HEK293 (cell line): ENCODE measurements around the gene TMEM42.

ENCODE experiments used
- GLIS2 ChIP-seq: fragments of 450-650 bp; formaldehyde crosslinking; IDR thresholded peaks from 2 replicates; pipeline ENCODE4 v1.5.1; 2016; ENCODE audit warnings: missing biosample characterization, missing genetic modification characterization
- KLF10 ChIP-seq: fragments of 450-650 bp; IDR thresholded peaks from 2 replicates; pipeline ENCODE4 v1.5.1; 2018; ENCODE audit warnings: missing biosample characterization, mild to moderate bottlenecking, missing genetic modification characterization
- ZBTB20 ChIP-seq: fragments of 450-650 bp; formaldehyde crosslinking; IDR thresholded peaks from 2 replicates; pipeline ENCODE4 v1.5.1; 2016; ENCODE audit warnings: missing biosample characterization, missing genetic modification characterization
- ZBTB48 ChIP-seq: fragments of 450-650 bp; formaldehyde crosslinking; IDR thresholded peaks from 2 replicates; pipeline ENCODE4 v1.5.1; 2016; ENCODE audit warnings: missing biosample characterization, missing genetic modification characterization
- ZIC2 ChIP-seq: fragments of 450-650 bp; formaldehyde crosslinking; IDR thresholded peaks from 2 replicates; pipeline ENCODE4 v1.5.1; 2016; ENCODE audit warnings: missing biosample characterization, missing genetic modification characterization
- ZNF16 ChIP-seq: fragments of 450-650 bp; formaldehyde crosslinking; IDR thresholded peaks from 2 replicates; pipeline ENCODE4 v1.5.1; 2016; ENCODE audit warnings: low read depth, missing biosample characterization, missing genetic modification characterization
- ZNF366 ChIP-seq: fragments of 450-650 bp; formaldehyde crosslinking; conservative IDR thresholded peaks from 2 replicates; pipeline ENCODE4 v1.5.1; 2016; ENCODE audit warnings: missing biosample characterization, missing genetic modification characterization
- ZNF843 ChIP-seq: fragments of 450-650 bp; formaldehyde crosslinking; IDR thresholded peaks from 2 replicates; pipeline ENCODE4 v1.5.1; 2016; ENCODE audit warnings: missing biosample characterization, missing genetic modification characterization
- TF ChIP-seq, protein P1 (sequence below): fragments of 450-650 bp; formaldehyde crosslinking; IDR thresholded peaks from 2 replicates; pipeline ENCODE4 v1.5.1; 2017; ENCODE audit warnings: missing biosample characterization, missing genetic modification characterization
- TF ChIP-seq, protein P2 (sequence below): fragments of 450-650 bp; formaldehyde crosslinking; IDR thresholded peaks from 2 replicates; pipeline ENCODE4 v1.5.1; 2016; ENCODE audit warnings: missing biosample characterization, missing genetic modification characterization, low read depth
- TF ChIP-seq, protein P3 (sequence below): fragments of 450-650 bp; formaldehyde crosslinking; IDR thresholded peaks from 2 replicates; pipeline ENCODE4 v1.5.1; 2017; ENCODE audit warnings: missing biosample characterization, mild to moderate bottlenecking, missing genetic modification characterization, moderate library complexity
- TF ChIP-seq, protein P4 (sequence below): fragments of 450-650 bp; formaldehyde crosslinking; IDR thresholded peaks from 2 replicates; pipeline ENCODE4 v1.5.1; 2016; ENCODE audit warnings: missing biosample characterization, missing genetic modification characterization
- TF ChIP-seq, protein P5 (sequence below): fragments of 450-650 bp; formaldehyde crosslinking; IDR thresholded peaks from 2 replicates; pipeline ENCODE4 v1.5.1; 2016; ENCODE audit warnings: missing biosample characterization, missing genetic modification characterization
- TF ChIP-seq, protein P6 (sequence below): fragments of 450-650 bp; IDR thresholded peaks from 2 replicates; pipeline ENCODE4 v1.5.1; 2018; ENCODE audit warnings: missing biosample characterization, missing genetic modification characterization
- TF ChIP-seq, protein P7 (sequence below): fragments of 450-650 bp; formaldehyde crosslinking; conservative IDR thresholded peaks from 2 replicates; pipeline ENCODE4 v1.5.1; 2016; ENCODE audit warnings: low read depth, missing biosample characterization, missing genetic modification characterization
- TF ChIP-seq, protein P8 (sequence below): fragments of 450-650 bp; formaldehyde crosslinking; IDR thresholded peaks from 2 replicates; pipeline ENCODE4 v1.5.1; 2016; ENCODE audit warnings: missing biosample characterization, missing genetic modification characterization
- TF ChIP-seq, protein P9 (sequence below): fragments of 450-650 bp; formaldehyde crosslinking; IDR thresholded peaks from 2 replicates; pipeline ENCODE4 v1.5.1; 2017; ENCODE audit warnings: missing biosample characterization, missing genetic modification characterization
- TF ChIP-seq, protein P10 (sequence below): fragments of 450-650 bp; formaldehyde crosslinking; IDR thresholded peaks from 2 replicates; pipeline ENCODE4 v1.5.1; 2016; ENCODE audit warnings: missing biosample characterization, missing genetic modification characterization

TMEM42 gene

DNA sequence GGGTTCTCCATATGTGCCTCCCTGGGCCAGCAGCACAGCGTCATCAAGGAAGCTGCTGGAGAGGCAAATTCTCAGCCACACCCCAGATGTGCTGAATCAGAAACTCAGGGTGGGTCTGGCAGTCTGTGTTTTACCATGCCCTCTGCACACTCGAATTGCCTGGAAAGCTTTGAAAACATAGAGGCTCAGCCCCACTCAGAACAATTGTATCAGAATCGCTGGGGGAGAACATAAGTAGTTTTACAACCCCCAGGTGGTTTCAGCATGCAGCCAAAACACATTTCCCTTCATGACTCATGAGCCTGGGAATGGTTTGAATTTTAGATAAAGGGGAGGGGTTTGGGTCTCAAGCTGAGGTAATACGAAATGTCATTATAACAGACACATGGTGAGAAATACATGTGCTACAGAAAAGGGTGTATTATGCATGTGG is 22.3 kb downstream of the TMEM42 start (continued):
- TF ChIP-seq, protein P1, sequence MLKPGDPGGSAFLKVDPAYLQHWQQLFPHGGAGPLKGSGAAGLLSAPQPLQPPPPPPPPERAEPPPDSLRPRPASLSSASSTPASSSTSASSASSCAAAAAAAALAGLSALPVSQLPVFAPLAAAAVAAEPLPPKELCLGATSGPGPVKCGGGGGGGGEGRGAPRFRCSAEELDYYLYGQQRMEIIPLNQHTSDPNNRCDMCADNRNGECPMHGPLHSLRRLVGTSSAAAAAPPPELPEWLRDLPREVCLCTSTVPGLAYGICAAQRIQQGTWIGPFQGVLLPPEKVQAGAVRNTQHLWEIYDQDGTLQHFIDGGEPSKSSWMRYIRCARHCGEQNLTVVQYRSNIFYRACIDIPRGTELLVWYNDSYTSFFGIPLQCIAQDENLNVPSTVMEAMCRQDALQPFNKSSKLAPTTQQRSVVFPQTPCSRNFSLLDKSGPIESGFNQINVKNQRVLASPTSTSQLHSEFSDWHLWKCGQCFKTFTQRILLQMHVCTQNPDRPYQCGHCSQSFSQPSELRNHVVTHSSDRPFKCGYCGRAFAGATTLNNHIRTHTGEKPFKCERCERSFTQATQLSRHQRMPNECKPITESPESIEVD (tag by site-specific recombination) = peak; percentile 92
- TF ChIP-seq, protein P2, sequence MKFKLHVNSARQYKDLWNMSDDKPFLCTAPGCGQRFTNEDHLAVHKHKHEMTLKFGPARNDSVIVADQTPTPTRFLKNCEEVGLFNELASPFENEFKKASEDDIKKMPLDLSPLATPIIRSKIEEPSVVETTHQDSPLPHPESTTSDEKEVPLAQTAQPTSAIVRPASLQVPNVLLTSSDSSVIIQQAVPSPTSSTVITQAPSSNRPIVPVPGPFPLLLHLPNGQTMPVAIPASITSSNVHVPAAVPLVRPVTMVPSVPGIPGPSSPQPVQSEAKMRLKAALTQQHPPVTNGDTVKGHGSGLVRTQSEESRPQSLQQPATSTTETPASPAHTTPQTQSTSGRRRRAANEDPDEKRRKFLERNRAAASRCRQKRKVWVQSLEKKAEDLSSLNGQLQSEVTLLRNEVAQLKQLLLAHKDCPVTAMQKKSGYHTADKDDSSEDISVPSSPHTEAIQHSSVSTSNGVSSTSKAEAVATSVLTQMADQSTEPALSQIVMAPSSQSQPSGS = no peak
- TF ChIP-seq ZNF366 (tag by site-specific recombination) = peak; percentile 71; the same call in 1 of the 2 replicates
- peak; percentile 75 for TF ChIP-seq ZBTB20 (tag by site-specific recombination)
- TF ChIP-seq, protein P3, sequence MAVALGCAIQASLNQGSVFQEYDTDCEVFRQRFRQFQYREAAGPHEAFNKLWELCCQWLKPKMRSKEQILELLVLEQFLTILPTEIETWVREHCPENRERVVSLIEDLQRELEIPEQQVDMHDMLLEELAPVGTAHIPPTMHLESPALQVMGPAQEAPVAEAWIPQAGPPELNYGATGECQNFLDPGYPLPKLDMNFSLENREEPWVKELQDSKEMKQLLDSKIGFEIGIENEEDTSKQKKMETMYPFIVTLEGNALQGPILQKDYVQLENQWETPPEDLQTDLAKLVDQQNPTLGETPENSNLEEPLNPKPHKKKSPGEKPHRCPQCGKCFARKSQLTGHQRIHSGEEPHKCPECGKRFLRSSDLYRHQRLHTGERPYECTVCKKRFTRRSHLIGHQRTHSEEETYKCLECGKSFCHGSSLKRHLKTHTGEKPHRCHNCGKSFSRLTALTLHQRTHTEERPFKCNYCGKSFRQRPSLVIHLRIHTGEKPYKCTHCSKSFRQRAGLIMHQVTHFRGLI (tag by site-specific recombination) = peak; percentile 61; the same call in 1 of the 2 replicates
- TF ChIP-seq, protein P4, sequence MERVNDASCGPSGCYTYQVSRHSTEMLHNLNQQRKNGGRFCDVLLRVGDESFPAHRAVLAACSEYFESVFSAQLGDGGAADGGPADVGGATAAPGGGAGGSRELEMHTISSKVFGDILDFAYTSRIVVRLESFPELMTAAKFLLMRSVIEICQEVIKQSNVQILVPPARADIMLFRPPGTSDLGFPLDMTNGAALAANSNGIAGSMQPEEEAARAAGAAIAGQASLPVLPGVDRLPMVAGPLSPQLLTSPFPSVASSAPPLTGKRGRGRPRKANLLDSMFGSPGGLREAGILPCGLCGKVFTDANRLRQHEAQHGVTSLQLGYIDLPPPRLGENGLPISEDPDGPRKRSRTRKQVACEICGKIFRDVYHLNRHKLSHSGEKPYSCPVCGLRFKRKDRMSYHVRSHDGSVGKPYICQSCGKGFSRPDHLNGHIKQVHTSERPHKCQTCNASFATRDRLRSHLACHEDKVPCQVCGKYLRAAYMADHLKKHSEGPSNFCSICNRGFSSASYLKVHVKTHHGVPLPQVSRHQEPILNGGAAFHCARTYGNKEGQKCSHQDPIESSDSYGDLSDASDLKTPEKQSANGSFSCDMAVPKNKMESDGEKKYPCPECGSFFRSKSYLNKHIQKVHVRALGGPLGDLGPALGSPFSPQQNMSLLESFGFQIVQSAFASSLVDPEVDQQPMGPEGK (tag by site-specific recombination) = peak; percentile 45
- peak; percentile 83 for TF ChIP-seq KLF10 (tag by site-specific recombination)
- peak; percentile 43 for TF ChIP-seq GLIS2 (tag by site-specific recombination)
- TF ChIP-seq, protein P5, sequence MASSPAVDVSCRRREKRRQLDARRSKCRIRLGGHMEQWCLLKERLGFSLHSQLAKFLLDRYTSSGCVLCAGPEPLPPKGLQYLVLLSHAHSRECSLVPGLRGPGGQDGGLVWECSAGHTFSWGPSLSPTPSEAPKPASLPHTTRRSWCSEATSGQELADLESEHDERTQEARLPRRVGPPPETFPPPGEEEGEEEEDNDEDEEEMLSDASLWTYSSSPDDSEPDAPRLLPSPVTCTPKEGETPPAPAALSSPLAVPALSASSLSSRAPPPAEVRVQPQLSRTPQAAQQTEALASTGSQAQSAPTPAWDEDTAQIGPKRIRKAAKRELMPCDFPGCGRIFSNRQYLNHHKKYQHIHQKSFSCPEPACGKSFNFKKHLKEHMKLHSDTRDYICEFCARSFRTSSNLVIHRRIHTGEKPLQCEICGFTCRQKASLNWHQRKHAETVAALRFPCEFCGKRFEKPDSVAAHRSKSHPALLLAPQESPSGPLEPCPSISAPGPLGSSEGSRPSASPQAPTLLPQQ = peak; percentile 44; the same call in 1 of the 2 replicates
- TF ChIP-seq, protein P6, sequence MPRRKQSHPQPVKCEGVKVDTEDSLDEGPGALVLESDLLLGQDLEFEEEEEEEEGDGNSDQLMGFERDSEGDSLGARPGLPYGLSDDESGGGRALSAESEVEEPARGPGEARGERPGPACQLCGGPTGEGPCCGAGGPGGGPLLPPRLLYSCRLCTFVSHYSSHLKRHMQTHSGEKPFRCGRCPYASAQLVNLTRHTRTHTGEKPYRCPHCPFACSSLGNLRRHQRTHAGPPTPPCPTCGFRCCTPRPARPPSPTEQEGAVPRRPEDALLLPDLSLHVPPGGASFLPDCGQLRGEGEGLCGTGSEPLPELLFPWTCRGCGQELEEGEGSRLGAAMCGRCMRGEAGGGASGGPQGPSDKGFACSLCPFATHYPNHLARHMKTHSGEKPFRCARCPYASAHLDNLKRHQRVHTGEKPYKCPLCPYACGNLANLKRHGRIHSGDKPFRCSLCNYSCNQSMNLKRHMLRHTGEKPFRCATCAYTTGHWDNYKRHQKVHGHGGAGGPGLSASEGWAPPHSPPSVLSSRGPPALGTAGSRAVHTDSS (tag by site-specific recombination) = no peak
- TF ChIP-seq, protein P7, sequence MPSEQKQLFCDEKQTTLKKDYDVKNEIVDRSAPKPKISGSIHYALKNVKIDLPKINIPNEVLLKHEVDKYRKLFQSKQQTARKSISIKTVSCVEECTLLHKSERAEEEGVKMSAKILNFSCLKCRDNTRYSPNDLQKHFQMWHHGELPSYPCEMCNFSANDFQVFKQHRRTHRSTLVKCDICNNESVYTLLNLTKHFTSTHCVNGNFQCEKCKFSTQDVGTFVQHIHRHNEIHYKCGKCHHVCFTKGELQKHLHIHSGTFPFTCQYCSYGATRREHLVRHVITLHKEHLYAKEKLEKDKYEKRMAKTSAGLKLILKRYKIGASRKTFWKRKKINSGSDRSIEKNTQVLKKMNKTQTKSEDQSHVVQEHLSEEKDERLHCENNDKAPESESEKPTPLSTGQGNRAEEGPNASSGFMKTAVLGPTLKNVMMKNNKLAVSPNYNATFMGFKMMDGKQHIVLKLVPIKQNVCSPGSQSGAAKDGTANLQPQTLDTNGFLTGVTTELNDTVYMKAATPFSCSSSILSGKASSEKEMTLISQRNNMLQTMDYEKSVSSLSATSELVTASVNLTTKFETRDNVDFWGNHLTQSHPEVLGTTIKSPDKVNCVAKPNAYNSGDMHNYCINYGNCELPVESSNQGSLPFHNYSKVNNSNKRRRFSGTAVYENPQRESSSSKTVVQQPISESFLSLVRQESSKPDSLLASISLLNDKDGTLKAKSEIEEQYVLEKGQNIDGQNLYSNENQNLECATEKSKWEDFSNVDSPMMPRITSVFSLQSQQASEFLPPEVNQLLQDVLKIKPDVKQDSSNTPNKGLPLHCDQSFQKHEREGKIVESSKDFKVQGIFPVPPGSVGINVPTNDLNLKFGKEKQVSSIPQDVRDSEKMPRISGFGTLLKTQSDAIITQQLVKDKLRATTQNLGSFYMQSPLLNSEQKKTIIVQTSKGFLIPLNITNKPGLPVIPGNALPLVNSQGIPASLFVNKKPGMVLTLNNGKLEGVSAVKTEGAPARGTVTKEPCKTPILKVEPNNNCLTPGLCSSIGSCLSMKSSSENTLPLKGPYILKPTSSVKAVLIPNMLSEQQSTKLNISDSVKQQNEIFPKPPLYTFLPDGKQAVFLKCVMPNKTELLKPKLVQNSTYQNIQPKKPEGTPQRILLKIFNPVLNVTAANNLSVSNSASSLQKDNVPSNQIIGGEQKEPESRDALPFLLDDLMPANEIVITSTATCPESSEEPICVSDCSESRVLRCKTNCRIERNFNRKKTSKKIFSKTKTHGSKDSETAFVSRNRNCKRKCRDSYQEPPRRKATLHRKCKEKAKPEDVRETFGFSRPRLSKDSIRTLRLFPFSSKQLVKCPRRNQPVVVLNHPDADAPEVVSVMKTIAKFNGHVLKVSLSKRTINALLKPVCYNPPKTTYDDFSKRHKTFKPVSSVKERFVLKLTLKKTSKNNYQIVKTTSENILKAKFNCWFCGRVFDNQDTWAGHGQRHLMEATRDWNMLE (tag by site-specific recombination) = 0 out of 2 replicates have a peak, but pooled peaks have one; percentile 30
- TF ChIP-seq, protein P8, sequence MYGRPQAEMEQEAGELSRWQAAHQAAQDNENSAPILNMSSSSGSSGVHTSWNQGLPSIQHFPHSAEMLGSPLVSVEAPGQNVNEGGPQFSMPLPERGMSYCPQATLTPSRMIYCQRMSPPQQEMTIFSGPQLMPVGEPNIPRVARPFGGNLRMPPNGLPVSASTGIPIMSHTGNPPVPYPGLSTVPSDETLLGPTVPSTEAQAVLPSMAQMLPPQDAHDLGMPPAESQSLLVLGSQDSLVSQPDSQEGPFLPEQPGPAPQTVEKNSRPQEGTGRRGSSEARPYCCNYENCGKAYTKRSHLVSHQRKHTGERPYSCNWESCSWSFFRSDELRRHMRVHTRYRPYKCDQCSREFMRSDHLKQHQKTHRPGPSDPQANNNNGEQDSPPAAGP = peak; percentile 70
- TF ChIP-seq ZBTB48 (tag by site-specific recombination) = 0 out of 2 replicates have a peak, but pooled peaks have one; percentile 14
- TF ChIP-seq ZNF843 (tag by site-specific recombination) = 0 out of 2 replicates have a peak, but pooled peaks have one; percentile 48
- peak; percentile 72 for TF ChIP-seq ZIC2 (tag by site-specific recombination)
- no peak for TF ChIP-seq ZNF16 (tag by site-specific recombination)
- TF ChIP-seq, protein P9, sequence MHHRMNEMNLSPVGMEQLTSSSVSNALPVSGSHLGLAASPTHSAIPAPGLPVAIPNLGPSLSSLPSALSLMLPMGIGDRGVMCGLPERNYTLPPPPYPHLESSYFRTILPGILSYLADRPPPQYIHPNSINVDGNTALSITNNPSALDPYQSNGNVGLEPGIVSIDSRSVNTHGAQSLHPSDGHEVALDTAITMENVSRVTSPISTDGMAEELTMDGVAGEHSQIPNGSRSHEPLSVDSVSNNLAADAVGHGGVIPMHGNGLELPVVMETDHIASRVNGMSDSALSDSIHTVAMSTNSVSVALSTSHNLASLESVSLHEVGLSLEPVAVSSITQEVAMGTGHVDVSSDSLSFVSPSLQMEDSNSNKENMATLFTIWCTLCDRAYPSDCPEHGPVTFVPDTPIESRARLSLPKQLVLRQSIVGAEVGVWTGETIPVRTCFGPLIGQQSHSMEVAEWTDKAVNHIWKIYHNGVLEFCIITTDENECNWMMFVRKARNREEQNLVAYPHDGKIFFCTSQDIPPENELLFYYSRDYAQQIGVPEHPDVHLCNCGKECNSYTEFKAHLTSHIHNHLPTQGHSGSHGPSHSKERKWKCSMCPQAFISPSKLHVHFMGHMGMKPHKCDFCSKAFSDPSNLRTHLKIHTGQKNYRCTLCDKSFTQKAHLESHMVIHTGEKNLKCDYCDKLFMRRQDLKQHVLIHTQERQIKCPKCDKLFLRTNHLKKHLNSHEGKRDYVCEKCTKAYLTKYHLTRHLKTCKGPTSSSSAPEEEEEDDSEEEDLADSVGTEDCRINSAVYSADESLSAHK = peak; percentile 47; the same call in 1 of the 2 replicates
- TF ChIP-seq, protein P10, sequence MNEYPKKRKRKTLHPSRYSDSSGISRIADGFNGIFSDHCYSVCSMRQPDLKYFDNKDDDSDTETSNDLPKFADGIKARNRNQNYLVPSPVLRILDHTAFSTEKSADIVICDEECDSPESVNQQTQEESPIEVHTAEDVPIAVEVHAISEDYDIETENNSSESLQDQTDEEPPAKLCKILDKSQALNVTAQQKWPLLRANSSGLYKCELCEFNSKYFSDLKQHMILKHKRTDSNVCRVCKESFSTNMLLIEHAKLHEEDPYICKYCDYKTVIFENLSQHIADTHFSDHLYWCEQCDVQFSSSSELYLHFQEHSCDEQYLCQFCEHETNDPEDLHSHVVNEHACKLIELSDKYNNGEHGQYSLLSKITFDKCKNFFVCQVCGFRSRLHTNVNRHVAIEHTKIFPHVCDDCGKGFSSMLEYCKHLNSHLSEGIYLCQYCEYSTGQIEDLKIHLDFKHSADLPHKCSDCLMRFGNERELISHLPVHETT = peak; percentile 69; the same call in 1 of the 2 replicates
